ENCODE measurements around the gene UBE2D4. TPM values are rescaled to one million over a fixed set of nuclear protein-coding genes. Genes with fewer than 3 reads are reported as not detected.
"Not testable (repeated sequence)": the region's sequence is repeated elsewhere in the genome, so short reads cannot be mapped to it uniquely, and the experiment has no call there.

UBE2D4 gene
- total and polyA plus RNA-seq, 2 donors (not counting 1 experiment from before 2014, with no cell fraction given): 5.8 to 9.4 TPM

GRCh38 chr7:43956027-43956426 is 29.8 kb downstream of the UBE2D4 start:
- Histone ChIP-seq H3K9me3 (ENCODE audit: control extremely low read depth in 1 of 3, control insufficient read depth in 2 of 3, insufficient read depth in 1 of 3, low read length in 2 of 3) (peaks cover 0 to 4% (median 0%) of the 10 kb centered on the region in 3 donors), H3K27me3 (replicated peaks in 1 of 4; ENCODE audit: control extremely low read depth in 1 of 4, control insufficient read depth in 3 of 4, insufficient read depth in 4 of 4, low read length in 3 of 4) (no peaks in the 10 kb centered on the region), H3K27ac (ENCODE audit: low read length in 2 of 2) (no peak overlapping the region), H3K4me1 (ENCODE audit: control insufficient read depth in 2 of 2, insufficient read depth in 2 of 2, low read length in 2 of 2) (no peaks in the 10 kb centered on the region), H3K4me2 (replicated peaks; ENCODE audit: low read depth, low read length, poor library complexity, severe bottlenecking) (no peak overlapping the region), H3K4me3 (ENCODE audit: control extremely low read depth in 1 of 5, extremely low read depth in 1 of 5, insufficient read depth in 1 of 5, low read depth in 2 of 5, low read length in 4 of 5) (no peak overlapping the region), H3K79me2 (ENCODE audit: control insufficient read depth, insufficient read depth, low read length) (no peaks in the 10 kb centered on the region), H3K36me3 (replicated peaks in 1 of 2; ENCODE audit: control extremely low read depth in 1 of 2, control insufficient read depth in 1 of 2, extremely low read depth in 1 of 2, insufficient read depth in 2 of 2, low read length in 1 of 2) (peaks cover 0 to 4% of the 10 kb centered on the region in 2 experiments), H3K9ac (ENCODE audit: low read length) (no peak overlapping the region), H4K20me1 (ENCODE audit: control insufficient read depth, insufficient read depth, low read length, poor library complexity, severe bottlenecking) (no peaks in the 10 kb centered on the region), H2AFZ (ENCODE audit: insufficient read depth, low read depth, low read length, poor library complexity, severe bottlenecking) (no peak overlapping the region)
- DNase-seq (no peak), ATAC-seq (ENCODE audit: low read depth) (no peak)
- CTCF ChIA-PET: no interaction called here
- TF ChIP-seq EZH2 (IDR thresholded peaks at IDR 0.05; ENCODE audit: borderline replicate concordance, insufficient read depth, low read depth, low read length, poor library complexity, severe bottlenecking) (no peak), CTCF (IDR thresholded peaks at IDR 0.05) (no peak)
- POLR2A ChIA-PET: no interaction called here
- Mint-ChIP-seq H3K27ac (no peak overlapping the region), H3K4me1 (no peaks in the 10 kb centered on the region), H3K9me3 (ENCODE audit: insufficient read depth) (no peaks in the 10 kb centered on the region), H3K27me3 (no peaks in the 10 kb centered on the region), H3K4me3 (no peak overlapping the region)
- 63% methylated on average over 3 of the region's 3 CpGs for WGBS (ENCODE audit: insufficient coverage)
- intact Hi-C loops (cut with micrococcal nuclease): no loop called here

GRCh38 chr7:43960933-43961332 is 34.7 kb downstream of the UBE2D4 start:
- TF ChIP-seq EZH2 (IDR thresholded peaks at IDR 0.05; ENCODE audit: borderline replicate concordance, insufficient read depth, low read depth, low read length, poor library complexity, severe bottlenecking): no peak
- no peak for TF ChIP-seq CTCF (IDR thresholded peaks at IDR 0.05)
- no CpG with 5 or more reads among the region's 1 CpG for WGBS (ENCODE audit: insufficient coverage)
- no peak overlapping the region for H3K27ac ChIP-seq (ENCODE audit: low read length in 2 of 2)
- no peak overlapping the region for H2AFZ ChIP-seq (ENCODE audit: insufficient read depth, low read depth, low read length, poor library complexity, severe bottlenecking)
- H3K4me3 ChIP-seq (ENCODE audit: control extremely low read depth in 1 of 5, extremely low read depth in 1 of 5, insufficient read depth in 1 of 5, low read depth in 2 of 5, low read length in 4 of 5): no peak overlapping the region
- H3K4me1 Mint-ChIP-seq: no peaks in the 10 kb centered on the region
- H3K9me3 Mint-ChIP-seq (ENCODE audit: insufficient read depth): no peaks in the 10 kb centered on the region
- no peaks in the 10 kb centered on the region for H3K27me3 Mint-ChIP-seq
- no peak overlapping the region for H3K4me2 ChIP-seq (replicated peaks; ENCODE audit: low read depth, low read length, poor library complexity, severe bottlenecking)
- H3K4me1 ChIP-seq (ENCODE audit: control insufficient read depth in 2 of 2, insufficient read depth in 2 of 2, low read length in 2 of 2): no peaks in the 10 kb centered on the region
- no peaks in the 10 kb centered on the region for H3K36me3 ChIP-seq (replicated peaks in 1 of 2; ENCODE audit: control extremely low read depth in 1 of 2, control insufficient read depth in 1 of 2, extremely low read depth in 1 of 2, insufficient read depth in 2 of 2, low read length in 1 of 2)
- ATAC-seq (ENCODE audit: low read depth) (no peak), DNase-seq (no peak)
- H3K27ac Mint-ChIP-seq: no peak overlapping the region
- intact Hi-C loops (cut with micrococcal nuclease): no loop called here
- H4K20me1 ChIP-seq (ENCODE audit: control insufficient read depth, insufficient read depth, low read length, poor library complexity, severe bottlenecking): no peaks in the 10 kb centered on the region
- POLR2A ChIA-PET: no interaction called here
- H3K27me3 ChIP-seq (replicated peaks in 1 of 4; ENCODE audit: control extremely low read depth in 1 of 4, control insufficient read depth in 3 of 4, insufficient read depth in 4 of 4, low read length in 3 of 4): no peaks in the 10 kb centered on the region
- peaks cover 0 to 4% (median 0%) of the 10 kb centered on the region in 3 donors for H3K9me3 ChIP-seq (ENCODE audit: control extremely low read depth in 1 of 3, control insufficient read depth in 2 of 3, insufficient read depth in 1 of 3, low read length in 2 of 3)
- H3K4me3 Mint-ChIP-seq: no peak overlapping the region
- H3K9ac ChIP-seq (ENCODE audit: low read length): no peak overlapping the region
- CTCF ChIA-PET: no interaction called here
- H3K79me2 ChIP-seq (ENCODE audit: control insufficient read depth, insufficient read depth, low read length): no peaks in the 10 kb centered on the region

GRCh38 chr7:43966392-43966791 is 40.2 kb downstream of the UBE2D4 start:
- H4K20me1 ChIP-seq (ENCODE audit: control insufficient read depth, insufficient read depth, low read length, poor library complexity, severe bottlenecking); CTCF ChIA-PET; H2AFZ ChIP-seq (ENCODE audit: insufficient read depth, low read depth, low read length, poor library complexity, severe bottlenecking); H3K27me3 Mint-ChIP-seq; H3K9me3 ChIP-seq (ENCODE audit: control extremely low read depth in 1 of 3, control insufficient read depth in 2 of 3, insufficient read depth in 1 of 3, low read length in 2 of 3); intact Hi-C loops (cut with micrococcal nuclease); H3K36me3 ChIP-seq (replicated peaks in 1 of 2; ENCODE audit: control extremely low read depth in 1 of 2, control insufficient read depth in 1 of 2, extremely low read depth in 1 of 2, insufficient read depth in 2 of 2, low read length in 1 of 2); H3K27ac Mint-ChIP-seq; H3K9me3 Mint-ChIP-seq (ENCODE audit: insufficient read depth); H3K79me2 ChIP-seq (ENCODE audit: control insufficient read depth, insufficient read depth, low read length); H3K4me3 Mint-ChIP-seq; H3K27me3 ChIP-seq (replicated peaks in 1 of 4; ENCODE audit: control extremely low read depth in 1 of 4, control insufficient read depth in 3 of 4, insufficient read depth in 4 of 4, low read length in 3 of 4); ATAC-seq (ENCODE audit: low read depth); H3K4me2 ChIP-seq (replicated peaks; ENCODE audit: low read depth, low read length, poor library complexity, severe bottlenecking); POLR2A ChIA-PET; H3K9ac ChIP-seq (ENCODE audit: low read length); H3K27ac ChIP-seq (ENCODE audit: low read length in 2 of 2); H3K4me3 ChIP-seq (ENCODE audit: control extremely low read depth in 1 of 5, extremely low read depth in 1 of 5, insufficient read depth in 1 of 5, low read depth in 2 of 5, low read length in 4 of 5); H3K4me1 Mint-ChIP-seq; DNase-seq; H3K4me1 ChIP-seq (ENCODE audit: control insufficient read depth in 2 of 2, insufficient read depth in 2 of 2, low read length in 2 of 2): not testable (repeated sequence)
- WGBS (ENCODE audit: insufficient coverage): no CpG with 5 or more reads among the region's 3 CpGs

All from B cell (primary cell).